GM18519 (cell line): ENCODE data around the gene CELA2A.

Source experiments
- ATAC-seq: cut with Tn5 transposase; IDR thresholded peaks from one replicate; pipeline ENCODE4 v1.9.1; 2021; ENCODE audit warnings: mild to moderate bottlenecking, moderate library complexity; ENCODE audit not compliant: unreplicated experiment, low FRiP score

The CELA2A gene

GRCh38 chr1:15456313-15456954, at the start of gene CELA2A:
CELA2A (plus strand) TSS chr1:15456732; CDS start chr1:15456754, 22 bp downstream.
- no peak for ATAC-seq

DNA sequence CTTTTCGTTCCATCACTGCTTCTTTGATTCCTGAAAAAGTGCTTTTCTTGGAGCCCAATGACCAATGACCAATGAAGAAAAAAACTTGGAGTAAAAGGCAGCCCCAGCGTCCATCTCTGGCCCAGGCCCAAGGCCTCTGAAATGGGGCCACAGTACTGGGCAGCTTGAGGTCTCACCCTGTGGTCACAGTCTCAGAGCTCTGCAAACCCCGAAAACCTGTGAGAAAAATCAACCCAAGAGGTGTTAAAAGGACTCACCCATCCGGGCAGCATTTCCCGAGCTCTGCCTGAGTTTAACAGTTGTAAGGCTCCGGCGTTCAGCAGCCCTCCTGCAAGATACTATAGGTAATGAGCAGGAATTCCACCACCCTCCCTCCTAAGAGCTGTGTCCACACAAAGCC, 49.0 kb upstream of the CELA2A start:
- ATAC-seq: no peak

DNA sequence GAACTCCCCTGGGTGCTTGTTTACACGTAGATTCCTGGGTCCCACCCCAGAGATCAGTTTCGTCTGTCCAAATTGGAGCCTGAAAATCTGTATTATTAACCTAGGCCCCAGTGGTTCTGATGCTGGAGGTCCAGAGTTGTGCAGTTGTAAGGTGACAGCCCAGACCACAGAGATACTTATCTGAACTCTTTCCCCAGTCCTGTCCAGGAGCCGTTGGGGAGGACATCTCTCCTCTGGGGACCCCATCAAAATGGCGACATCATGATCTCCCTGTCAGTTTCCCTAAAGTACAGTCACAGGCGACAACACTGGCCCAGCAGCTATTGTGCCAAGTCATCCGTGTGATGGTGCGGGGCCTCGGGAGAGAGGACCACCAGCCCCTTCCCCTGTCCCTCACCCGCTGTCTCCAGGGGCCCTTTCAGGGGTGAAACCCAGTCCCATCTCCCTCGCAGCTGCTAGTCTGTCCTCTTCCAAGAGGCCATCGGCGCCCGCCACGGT, 47.6 kb upstream of the CELA2A start:
- no peak for ATAC-seq

DNA sequence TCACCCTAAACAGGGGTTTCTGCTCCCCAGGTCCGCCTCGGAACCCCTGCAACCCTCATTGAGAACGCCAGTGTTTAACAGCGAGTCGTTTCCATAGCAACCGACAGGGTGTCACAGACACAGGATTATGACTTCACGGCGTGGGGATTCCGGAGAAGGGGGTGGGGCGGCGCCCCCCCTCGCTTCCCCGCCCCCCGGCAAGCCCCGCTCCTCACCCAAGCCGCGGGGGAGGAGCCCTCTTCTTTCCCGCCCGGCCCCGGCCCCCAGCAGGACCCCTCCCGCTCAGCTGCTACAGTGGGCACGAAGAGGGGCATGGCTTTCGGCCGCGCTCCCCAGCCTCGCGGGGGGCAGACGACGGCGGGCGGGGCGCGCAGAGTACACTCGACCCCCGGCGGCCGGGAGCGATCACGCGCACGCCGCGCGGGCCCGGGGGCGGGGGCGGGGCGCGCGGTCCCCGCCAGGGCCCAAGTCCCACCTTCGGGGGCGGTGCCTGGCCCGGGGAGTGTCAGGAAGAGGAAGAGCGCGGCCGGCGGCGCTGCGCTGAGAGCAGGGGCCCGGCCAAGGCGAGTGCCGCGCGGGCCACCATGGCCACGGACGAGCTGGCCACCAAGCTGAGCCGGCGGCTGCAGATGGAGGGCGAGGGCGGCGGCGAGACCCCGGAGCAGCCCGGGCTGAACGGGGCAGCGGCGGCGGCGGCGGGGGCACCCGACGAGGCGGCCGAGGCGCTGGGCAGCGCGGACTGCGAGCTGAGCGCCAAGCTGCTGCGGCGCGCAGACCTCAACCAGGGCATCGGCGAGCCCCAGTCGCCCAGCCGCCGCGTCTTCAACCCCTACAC, 46.9 kb upstream of the CELA2A start, which contains the start of gene EFHD2:
EFHD2 (plus strand) TSS at position 501 of the 835 bp plus-strand sequence; CDS start at position 585, 84 bp downstream.
- ATAC-seq: peak; percentile 48

DNA sequence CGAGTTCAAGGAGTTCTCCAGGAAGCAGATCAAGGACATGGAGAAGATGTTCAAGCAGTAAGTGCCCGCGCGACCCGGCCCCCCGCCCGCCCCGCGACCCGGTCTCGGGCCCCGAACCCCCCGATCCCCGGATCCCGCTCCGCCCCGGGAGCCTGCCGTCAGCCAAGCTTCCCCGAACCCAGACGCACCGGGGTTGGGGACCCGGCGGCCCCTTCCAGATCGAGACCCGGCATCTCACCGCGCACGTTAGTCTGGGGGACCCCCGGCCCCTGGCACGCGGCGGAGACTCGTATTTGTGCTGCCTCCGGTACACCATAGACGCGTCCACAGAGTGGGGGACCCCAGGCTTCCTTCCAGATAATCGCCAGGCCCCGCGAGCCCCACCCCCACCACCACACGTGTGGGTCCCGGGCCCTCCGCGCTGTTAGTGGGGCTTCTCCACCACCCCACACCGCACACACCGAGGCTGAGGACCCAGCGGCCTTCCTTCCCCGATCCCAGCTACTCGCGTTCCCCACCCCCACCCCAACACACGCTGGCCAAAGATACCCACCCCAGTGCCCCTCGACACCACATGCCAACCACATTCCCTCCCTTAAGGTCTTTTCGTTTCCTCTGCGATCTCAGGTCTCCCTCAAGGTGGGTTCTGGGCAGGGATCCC, 46.2 kb upstream of the CELA2A start:
- ATAC-seq: no peak

DNA sequence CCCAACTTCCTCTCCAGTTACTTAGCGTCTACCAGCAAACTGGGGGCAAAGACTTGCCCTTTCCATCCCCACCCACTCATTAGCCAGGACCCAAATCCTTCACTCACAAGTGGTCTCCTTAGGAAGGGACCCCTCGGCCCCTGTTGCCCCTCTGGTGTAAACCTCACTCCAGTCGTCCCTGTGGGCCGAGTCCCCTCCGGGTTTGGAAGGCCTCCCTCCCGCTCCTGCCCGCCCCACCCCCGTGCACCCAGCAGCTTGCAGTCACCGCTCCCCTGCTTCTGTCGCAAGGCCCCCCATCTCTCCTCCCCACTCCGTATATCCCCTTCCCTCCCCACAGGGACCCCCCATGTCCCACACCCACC, 45.7 kb upstream of the CELA2A start:
- ATAC-seq: no peak

GRCh38 chr1:15411593-15412137, 44.9 kb upstream of the CELA2A start:
- ATAC-seq: no peak

- ATAC-seq: no peak
Observed at GRCh38 chr1:15412175-15412800, 44.2 kb upstream of the CELA2A start.

DNA sequence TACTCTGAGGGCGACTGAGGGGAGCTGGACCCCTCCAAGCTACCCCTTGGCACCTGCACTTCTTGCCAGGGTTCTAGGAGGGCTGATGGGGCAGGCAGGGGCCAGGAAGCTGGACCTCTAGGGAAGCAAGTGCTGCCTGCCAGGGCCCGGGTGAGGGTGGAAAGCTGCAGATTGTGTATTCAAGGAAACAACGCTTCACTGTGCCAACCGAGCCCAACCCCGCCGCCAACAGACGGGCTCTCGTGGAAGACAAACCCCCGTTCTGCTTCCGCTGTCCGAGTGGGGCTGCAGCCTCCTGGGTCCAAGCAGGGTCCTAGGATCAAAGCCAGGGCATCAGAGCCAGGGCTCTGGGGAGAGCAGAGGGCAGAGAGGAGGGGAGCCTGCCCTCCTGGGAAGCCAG, 43.7 kb upstream of the CELA2A start:
- ATAC-seq: no peak

DNA sequence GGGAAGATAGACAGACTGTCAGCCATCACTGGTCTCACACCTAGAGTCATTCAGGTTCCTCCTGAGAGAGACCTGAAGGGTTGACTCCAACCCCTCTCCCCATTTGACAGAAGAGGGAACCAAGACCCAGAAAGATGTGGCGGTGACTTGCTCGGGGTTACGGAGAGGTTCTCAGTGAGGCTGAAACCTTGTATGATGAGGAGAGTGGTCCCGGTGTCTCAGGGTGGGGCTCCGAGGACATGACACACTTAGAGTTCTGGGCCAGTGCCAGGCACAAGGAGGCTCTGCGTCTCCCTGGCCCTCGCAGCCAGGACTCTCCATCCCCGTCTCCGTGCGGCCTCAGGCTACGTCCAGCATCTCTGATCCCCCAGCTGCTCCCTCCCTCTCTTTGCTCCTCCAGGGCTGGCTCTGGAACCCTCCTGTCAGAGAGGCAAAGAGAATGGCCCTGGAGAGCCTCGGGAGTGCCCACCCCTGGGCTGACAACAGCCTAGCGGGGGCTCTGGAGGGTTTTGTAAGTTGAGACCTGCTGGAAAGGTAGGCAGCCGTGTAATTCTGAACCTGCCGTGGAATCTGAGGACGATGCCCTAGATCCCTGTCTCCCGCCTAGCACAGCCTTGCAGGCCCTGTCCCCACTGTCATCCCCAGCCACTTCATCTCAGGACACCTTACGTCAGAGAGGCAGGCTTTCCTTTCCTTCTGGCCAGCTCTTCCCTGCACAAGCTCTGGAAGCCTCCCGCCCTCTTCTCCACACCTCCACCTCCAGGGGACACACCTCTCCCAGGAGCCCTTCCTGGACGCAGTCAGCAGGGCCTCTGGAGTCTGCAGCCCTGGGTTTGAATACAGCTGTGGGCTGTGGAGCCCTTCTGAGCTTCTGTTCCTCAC, 42.7 kb upstream of the CELA2A start:
- no peak for ATAC-seq

GRCh38 chr1:15414445-15414983, 42.0 kb upstream of the CELA2A start:
- ATAC-seq: no peak

GRCh38 chr1:15417059-15417934, 39.2 kb upstream of the CELA2A start:
- ATAC-seq: no peak

GRCh38 chr1:15418806-15419515, 37.6 kb upstream of the CELA2A start:
- no peak for ATAC-seq

- ATAC-seq: no peak
Observed at GRCh38 chr1:15420853-15421465, 35.6 kb upstream of the CELA2A start.

DNA sequence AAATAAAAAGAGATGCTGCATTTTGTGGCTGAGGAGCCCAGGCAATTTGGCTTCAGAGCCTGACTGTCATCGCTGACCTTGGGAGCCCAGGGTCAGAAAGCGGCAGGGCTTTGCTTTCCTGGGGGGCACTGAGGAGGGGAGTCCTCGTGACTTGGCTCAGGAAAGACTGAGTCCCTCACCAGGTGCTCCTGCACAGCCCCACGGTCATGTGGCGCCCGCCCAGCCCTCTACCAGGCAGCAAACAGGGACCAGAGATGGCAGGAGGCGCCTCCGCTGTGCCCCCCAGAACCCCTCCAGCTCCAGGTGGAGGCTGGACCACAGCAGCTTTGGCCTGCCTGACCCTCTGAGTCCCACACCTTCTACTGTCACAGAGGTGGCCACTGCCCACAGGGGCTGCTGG, 33.7 kb upstream of the CELA2A start:
- ATAC-seq: no peak

- no peak for ATAC-seq
Observed at GRCh38 chr1:15423355-15424077, 33.0 kb upstream of the CELA2A start.
